ENCODE measurements around the gene PARP8. TPM values are rescaled to one million over a fixed set of nuclear protein-coding genes. Genes with fewer than 3 reads are reported as not detected.

The PARP8 gene
- total and polyA plus RNA-seq, 12 donors: 0.97 to 14.5 (median 5.2) TPM

- Histone ChIP-seq H3K4me3 (no peak overlapping the region), H3K9me3 (no peaks in the 10 kb centered on the region), H3K27ac (no peak overlapping the region), H3K27me3 (no peaks in the 10 kb centered on the region), H3K36me3 (peaks cover 0 to 80% (median 0%) of the 10 kb centered on the region in 9 donors), H3K4me1 (peaks cover 0 to 5% (median 0%) of the 10 kb centered on the region in 9 donors)
- no peak for TF ChIP-seq CTCF (IDR thresholded peaks at IDR 0.05)
- WGBS, 2 donors: 94 to 95% methylated on average over 5 of the region's 5 CpGs
- ATAC-seq (no peak), DNase-seq (no peak)
- intact Hi-C loops (cut with DNase I): no loop called here
Measured at GRCh38 chr5:50766462-50766861, 100.0 kb downstream of the PARP8 start.

GRCh38 chr5:50766967-50767366 is 100.5 kb downstream of the PARP8 start:
- H3K27ac ChIP-seq: no peak overlapping the region
- intact Hi-C loops (cut with DNase I): no loop called here
- TF ChIP-seq CTCF (IDR thresholded peaks at IDR 0.05): no peak
- no peak for ATAC-seq
- peaks cover 0 to 5% (median 0%) of the 10 kb centered on the region in 9 donors for H3K4me1 ChIP-seq
- no peak for DNase-seq
- H3K4me3 ChIP-seq: no peak overlapping the region
- 73 to 77% methylated on average over 2 of the region's 2 CpGs for WGBS, 2 donors
- no peaks in the 10 kb centered on the region for H3K9me3 ChIP-seq
- peaks cover 0 to 76% (median 0%) of the 10 kb centered on the region in 9 donors for H3K36me3 ChIP-seq
- H3K27me3 ChIP-seq: no peaks in the 10 kb centered on the region

GRCh38 chr5:50767588-50767987 is 101.2 kb downstream of the PARP8 start:
- intact Hi-C loops (cut with DNase I): no loop called here
- peaks cover 0 to 76% (median 0%) of the 10 kb centered on the region in 9 donors for H3K36me3 ChIP-seq
- H3K27me3 ChIP-seq: no peaks in the 10 kb centered on the region
- H3K4me3 ChIP-seq: no peak overlapping the region
- H3K9me3 ChIP-seq: peaks cover 0 to under 1% (median 0%) of the 10 kb centered on the region in 11 donors
- DNase-seq (no peak), ATAC-seq (no peak)
- H3K4me1 ChIP-seq: peaks cover 0 to 5% (median 0%) of the 10 kb centered on the region in 9 donors
- 80 to 82% methylated on average over 1 of the region's 1 CpG for WGBS, 2 donors
- no peak for TF ChIP-seq CTCF (IDR thresholded peaks at IDR 0.05)
- H3K27ac ChIP-seq: no peak overlapping the region

- Histone ChIP-seq H3K9me3 (peaks cover 0 to 11% (median 5%) of the 10 kb centered on the region in 11 donors), H3K4me1 (peaks cover 0 to 5% (median 0%) of the 10 kb centered on the region in 9 donors), H3K4me3 (no peak overlapping the region), H3K27me3 (no peaks in the 10 kb centered on the region), H3K27ac (no peak overlapping the region), H3K36me3 (peaks cover 0 to 71% (median 0%) of the 10 kb centered on the region in 9 donors)
- DNase-seq (no peak), ATAC-seq (no peak)
- TF ChIP-seq CTCF (IDR thresholded peaks at IDR 0.05): no peak
- 84 to 87% methylated on average over 4 of the region's 4 CpGs for WGBS, 2 donors
- intact Hi-C loops (cut with DNase I): no loop called here
Measured at GRCh38 chr5:50768634-50769033, 102.2 kb downstream of the PARP8 start.

All from heart right ventricle (tissue), 16 donors.